Dendritic cell treated with granulocyte-macrophage colony-stimulating factor and Interleukin-4, amounts not matched to agents 40 ng/mL and 50 ng/mL, for 4 days (primary cell): ENCODE results near the gene SNCA.
A peak's percentile ranks its signal among the peaks of the same experiment; 100 is the strongest.

Experiments
- H3K27ac Mint-ChIP-seq: one replicate; pipeline ENCODE4 v1.8.0; 2022; ENCODE audit warnings: mild to moderate bottlenecking, mixed read lengths
- H3K27me3 Mint-ChIP-seq: one replicate; pipeline ENCODE4 v1.8.0; 2022; ENCODE audit warnings: mild to moderate bottlenecking, mixed read lengths
- H3K36me3 Mint-ChIP-seq: one replicate; pipeline ENCODE4 v1.8.0; 2022; ENCODE audit warnings: low read depth, mixed read lengths
- H3K4me1 Mint-ChIP-seq: one replicate; pipeline ENCODE4 v1.8.0; 2022; ENCODE audit warnings: low read depth, mixed read lengths
- H3K4me3 Mint-ChIP-seq: one replicate; pipeline ENCODE4 v1.8.0; 2022; ENCODE audit warnings: mild to moderate bottlenecking, moderate library complexity, mixed read lengths
- H3K9me3 Mint-ChIP-seq: one replicate; pipeline ENCODE4 v1.8.0; 2022; ENCODE audit warnings: mixed read lengths
- intact Hi-C: fragments of 100-400 bp; cut with micrococcal nuclease; formaldehyde crosslinking; loops from one replicate; pipeline ENCODE4 v1.15.0; 2022

The SNCA gene

DNA sequence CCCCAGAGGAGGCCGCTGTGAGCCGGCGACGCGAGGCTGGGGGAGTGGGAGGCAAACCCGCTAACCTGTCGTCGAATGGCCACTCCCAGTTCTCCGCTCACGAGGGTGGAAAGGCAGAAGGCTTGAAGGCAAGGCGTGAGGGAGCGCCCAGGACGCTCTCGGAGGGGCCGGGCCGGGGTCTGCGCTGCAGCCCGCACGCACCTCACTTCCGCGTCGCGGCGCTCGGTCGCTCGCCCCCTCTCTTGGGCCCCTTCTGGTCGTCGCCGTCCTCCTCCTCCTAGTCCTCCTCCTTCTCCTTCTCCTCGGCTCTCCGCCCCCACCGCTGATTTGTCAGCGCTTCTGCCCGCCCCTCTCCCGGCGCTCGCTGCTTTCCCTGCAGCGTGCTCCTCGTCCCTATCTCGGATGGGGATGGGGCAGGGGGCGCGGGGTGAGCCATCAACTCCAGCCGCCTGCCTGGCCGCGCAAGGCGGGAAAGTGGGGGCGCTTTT is at the start of gene SNCA:
SNCA (minus strand) TSS at position 265 of the 488 bp plus-strand sequence. CDS start 1,494 bp downstream, outside the sequence.
- H3K9me3 Mint-ChIP-seq = no peaks in the 10 kb centered on the region
- H3K4me1 Mint-ChIP-seq = peaks cover 34% of the 10 kb centered on the region
- H3K4me3 Mint-ChIP-seq = peak within 1 kb of the TSS; percentile 94
- H3K27me3 Mint-ChIP-seq = peaks cover 23% of the 10 kb centered on the region
- intact Hi-C loops = no loop called here
- peaks cover 8% of the 10 kb centered on the region for H3K36me3 Mint-ChIP-seq
- peak within 1 kb of the TSS; percentile 81 for H3K27ac Mint-ChIP-seq

DNA sequence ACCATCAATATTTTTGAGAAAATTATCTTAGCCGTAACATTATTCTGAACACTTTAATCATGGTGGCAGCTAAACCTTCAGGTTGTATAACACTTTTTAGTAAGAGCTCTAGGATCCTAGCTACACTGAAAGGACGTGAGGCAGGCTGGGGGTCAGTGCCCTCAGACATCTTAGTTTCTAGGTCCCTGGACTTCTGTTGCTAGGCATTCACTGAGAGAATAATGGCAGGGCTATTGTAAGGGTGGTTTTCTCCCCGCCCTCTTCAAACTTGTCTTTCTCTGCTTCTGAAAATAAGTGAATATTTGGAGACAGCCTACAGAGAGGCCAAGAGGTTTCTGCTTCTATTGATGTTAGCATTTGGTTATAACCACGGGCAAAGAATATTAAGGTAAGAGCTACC is 42.3 kb upstream of the SNCA start:
- no peaks in the 10 kb centered on the region for H3K27me3 Mint-ChIP-seq
- H3K36me3 Mint-ChIP-seq = no peaks in the 10 kb centered on the region
- no peak overlapping the region for H3K4me3 Mint-ChIP-seq
- no peaks in the 10 kb centered on the region for H3K4me1 Mint-ChIP-seq
- no peaks in the 10 kb centered on the region for H3K9me3 Mint-ChIP-seq
- H3K27ac Mint-ChIP-seq = no peak overlapping the region
- intact Hi-C loops = no loop called here

DNA sequence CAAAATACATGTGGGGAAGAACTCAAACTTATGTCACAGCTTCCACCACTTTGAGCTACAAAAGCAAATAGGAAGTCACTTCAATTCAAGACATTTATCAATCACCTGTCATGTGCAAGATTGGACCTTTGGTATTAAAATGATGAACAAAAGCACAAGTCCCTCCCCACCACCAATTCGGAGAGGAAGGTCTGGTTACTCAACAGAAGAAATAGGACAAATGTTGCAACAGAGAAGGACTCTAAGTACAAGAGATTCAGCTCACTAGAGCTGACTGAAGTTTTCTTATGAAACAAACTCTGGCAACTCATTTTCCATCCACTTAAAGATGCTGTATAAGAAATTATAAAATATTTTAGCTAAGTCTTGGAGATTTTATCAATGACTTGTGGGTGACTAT is 41.6 kb upstream of the SNCA start:
- Mint-ChIP-seq H3K27ac (no peak overlapping the region), H3K4me1 (no peaks in the 10 kb centered on the region)
- intact Hi-C loops = no loop called here

DNA sequence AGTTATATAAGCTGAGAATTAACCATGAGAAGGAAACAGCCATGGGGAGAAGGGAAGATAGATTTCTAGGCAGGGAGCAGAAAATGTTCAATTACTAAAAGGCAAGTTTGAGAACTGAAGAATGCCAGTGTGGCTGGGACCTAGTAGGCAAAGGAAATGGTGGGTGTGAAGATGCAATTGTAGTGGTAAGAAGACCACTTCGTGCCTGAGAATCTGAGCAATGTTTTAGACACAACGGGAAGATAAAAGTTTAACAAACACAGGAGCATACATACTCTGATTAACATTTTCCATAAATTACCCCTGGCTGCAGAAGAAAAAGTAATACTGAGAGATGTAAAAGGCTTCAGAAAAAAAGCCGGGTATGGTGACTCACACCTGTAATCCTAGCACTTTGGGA is 39.6 kb upstream of the SNCA start:
- intact Hi-C loops = no loop called here
- Mint-ChIP-seq H3K27ac (no peak overlapping the region), H3K4me3 (no peak overlapping the region), H3K27me3 (no peaks in the 10 kb centered on the region), H3K9me3 (no peaks in the 10 kb centered on the region), H3K36me3 (no peaks in the 10 kb centered on the region), H3K4me1 (no peaks in the 10 kb centered on the region)

More for the DNA sequence above, 41.6 kb upstream of the SNCA start:
- Mint-ChIP-seq H3K36me3 (no peaks in the 10 kb centered on the region), H3K4me3 (no peak overlapping the region), H3K9me3 (no peaks in the 10 kb centered on the region), H3K27me3 (no peaks in the 10 kb centered on the region)

DNA sequence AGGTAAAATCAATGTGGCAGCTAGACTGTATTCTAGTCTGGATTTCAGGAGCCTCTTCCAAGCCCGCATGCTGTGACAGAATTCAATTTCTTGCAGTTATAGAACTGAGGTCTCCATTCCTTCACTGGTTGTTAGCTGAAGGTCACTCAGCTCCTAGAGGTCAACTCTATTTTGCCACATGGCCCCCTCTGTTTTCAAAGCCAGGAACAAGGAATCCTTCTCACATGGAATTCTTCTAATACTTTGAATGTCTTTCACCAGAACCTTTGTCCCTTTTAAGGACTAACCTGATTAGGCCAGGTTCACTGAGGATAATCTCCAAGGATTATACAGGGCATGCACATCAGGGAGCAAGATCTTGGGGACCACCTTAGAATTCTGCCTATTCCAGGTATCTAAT is 34.2 kb upstream of the SNCA start:
- intact Hi-C loops = loop anchor here (5.0 kb wide), 1 partner anchor 214 kb away; no protein-coding TSS in a partner anchor
- H3K9me3 Mint-ChIP-seq = no peaks in the 10 kb centered on the region
- H3K4me3 Mint-ChIP-seq = no peak overlapping the region
- no peaks in the 10 kb centered on the region for H3K4me1 Mint-ChIP-seq
- no peaks in the 10 kb centered on the region for H3K36me3 Mint-ChIP-seq
- H3K27me3 Mint-ChIP-seq = no peaks in the 10 kb centered on the region
- no peak overlapping the region for H3K27ac Mint-ChIP-seq

DNA sequence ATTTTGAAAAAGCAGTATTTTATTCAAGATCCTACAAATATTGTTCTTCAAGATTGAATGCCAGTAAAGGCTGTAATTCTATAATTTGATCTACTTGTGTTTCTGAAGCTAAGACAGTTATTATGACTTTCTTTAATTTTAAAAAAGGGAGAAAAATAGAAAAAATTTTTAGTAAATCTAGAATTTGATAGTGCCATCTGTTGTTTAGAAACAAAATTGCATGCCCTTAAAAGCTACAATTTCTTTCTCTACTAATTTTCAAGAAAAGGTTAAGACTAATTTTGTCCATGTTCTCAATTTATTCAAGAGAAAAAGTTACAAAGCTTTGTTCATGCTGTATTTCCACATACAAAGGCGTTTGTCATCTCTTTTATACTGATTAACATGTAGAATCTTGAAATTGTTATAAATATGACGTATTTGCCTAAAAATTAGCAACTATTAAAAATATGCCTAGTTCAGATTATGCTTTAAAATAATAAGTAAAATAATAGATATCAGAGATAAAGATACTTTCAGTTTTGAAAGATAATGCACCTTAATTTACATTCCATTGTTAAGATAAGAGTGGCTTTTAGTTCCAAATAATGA is 32.1 kb upstream of the SNCA start:
- Mint-ChIP-seq H3K36me3 (no peaks in the 10 kb centered on the region), H3K4me3 (no peak overlapping the region), H3K4me1 (no peaks in the 10 kb centered on the region), H3K27me3 (no peaks in the 10 kb centered on the region), H3K27ac (no peak overlapping the region), H3K9me3 (no peaks in the 10 kb centered on the region)
- intact Hi-C loops = no loop called here

DNA sequence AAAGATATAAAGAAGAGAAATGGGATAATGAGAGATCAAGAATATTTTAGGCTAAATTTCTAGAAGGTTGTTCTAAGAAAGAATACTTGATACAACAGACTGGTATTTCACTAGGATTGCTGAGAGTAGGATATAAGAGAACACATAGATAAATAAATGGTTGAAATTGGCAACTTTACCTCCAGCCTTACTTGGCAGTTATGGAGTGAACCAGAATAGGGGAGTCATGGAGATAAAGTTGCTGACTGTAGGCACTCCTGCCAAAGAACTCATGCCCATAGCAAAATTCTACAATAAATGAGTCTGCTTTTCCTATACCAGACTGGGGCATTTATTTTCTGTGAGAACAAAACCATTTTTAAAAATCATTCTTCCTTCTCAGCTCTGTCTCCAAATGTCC is 31.3 kb upstream of the SNCA start:
- Mint-ChIP-seq H3K27me3 (no peaks in the 10 kb centered on the region), H3K9me3 (no peaks in the 10 kb centered on the region), H3K27ac (no peak overlapping the region), H3K4me1 (no peaks in the 10 kb centered on the region), H3K36me3 (no peaks in the 10 kb centered on the region), H3K4me3 (no peak overlapping the region)
- intact Hi-C loops = no loop called here

DNA sequence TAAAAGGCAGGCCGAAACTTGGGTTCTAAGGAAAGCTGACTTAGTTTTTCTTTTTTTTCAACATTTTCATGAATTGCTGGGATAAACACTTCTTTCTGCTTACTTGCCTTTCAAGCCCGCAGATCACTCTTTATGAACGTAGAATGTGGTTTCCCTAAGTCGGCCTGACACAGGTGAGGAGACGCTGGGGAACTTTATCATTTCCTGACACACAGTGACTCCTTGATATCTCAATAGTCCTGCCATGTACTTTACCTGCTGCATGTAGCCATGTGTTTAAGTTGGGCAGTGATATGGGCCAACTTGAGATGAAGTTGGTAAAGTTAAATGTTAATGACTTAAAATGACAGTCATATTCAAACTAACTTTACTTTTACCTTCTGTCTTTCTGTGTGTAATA is 26.6 kb upstream of the SNCA start:
- no peaks in the 10 kb centered on the region for H3K9me3 Mint-ChIP-seq
- H3K4me3 Mint-ChIP-seq = no peak overlapping the region
- intact Hi-C loops = no loop called here
- no peaks in the 10 kb centered on the region for H3K36me3 Mint-ChIP-seq
- H3K27ac Mint-ChIP-seq = no peak overlapping the region
- H3K4me1 Mint-ChIP-seq = no peaks in the 10 kb centered on the region
- no peaks in the 10 kb centered on the region for H3K27me3 Mint-ChIP-seq

DNA sequence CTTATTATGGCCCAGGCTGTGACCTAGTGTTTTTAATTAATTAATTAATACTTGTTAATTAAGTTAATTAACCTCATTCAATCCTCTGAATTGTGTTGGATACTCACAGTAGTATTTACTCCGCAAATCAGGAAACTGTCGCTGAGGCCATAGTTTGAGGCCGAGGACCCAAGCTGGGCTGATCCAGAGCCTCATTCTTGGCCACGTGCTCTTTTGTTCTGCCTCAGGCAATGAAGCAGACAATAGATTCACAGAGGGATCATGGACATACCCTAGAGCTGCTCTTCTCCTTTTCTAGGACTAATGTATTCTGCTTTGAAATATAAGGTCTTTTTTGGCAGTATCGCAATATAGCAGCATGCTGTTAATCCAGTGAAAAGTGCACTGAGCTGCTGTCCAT is 24.0 kb upstream of the SNCA start:
- no peak overlapping the region for H3K4me3 Mint-ChIP-seq
- H3K4me1 Mint-ChIP-seq = no peaks in the 10 kb centered on the region
- peaks cover 10% of the 10 kb centered on the region for H3K9me3 Mint-ChIP-seq
- intact Hi-C loops = no loop called here
- no peaks in the 10 kb centered on the region for H3K36me3 Mint-ChIP-seq
- H3K27ac Mint-ChIP-seq = no peak overlapping the region
- H3K27me3 Mint-ChIP-seq = no peaks in the 10 kb centered on the region

DNA sequence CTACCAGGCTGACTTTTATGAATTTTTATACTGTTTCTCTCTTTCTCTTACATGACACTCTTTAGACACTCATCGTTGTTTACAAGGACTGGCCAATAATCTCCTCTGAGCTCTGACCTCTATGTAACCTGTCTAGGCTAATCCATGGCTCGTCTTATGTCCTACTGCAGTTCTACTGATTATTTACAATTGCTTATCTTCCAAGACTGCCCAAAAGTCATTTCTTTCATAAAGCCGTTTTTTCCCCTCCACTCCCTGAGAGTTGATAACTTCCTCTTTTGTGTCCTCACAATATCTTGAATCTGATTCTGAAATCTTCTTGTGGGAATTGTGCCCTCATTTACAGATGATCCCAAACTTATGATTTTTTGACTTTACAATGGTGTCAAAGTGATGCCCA is 18.3 kb upstream of the SNCA start:
- Mint-ChIP-seq H3K9me3 (peaks cover 22% of the 10 kb centered on the region), H3K4me3 (no peak overlapping the region), H3K36me3 (no peaks in the 10 kb centered on the region), H3K4me1 (peaks cover 5% of the 10 kb centered on the region), H3K27ac (no peak overlapping the region), H3K27me3 (no peaks in the 10 kb centered on the region)
- intact Hi-C loops = no loop called here

DNA sequence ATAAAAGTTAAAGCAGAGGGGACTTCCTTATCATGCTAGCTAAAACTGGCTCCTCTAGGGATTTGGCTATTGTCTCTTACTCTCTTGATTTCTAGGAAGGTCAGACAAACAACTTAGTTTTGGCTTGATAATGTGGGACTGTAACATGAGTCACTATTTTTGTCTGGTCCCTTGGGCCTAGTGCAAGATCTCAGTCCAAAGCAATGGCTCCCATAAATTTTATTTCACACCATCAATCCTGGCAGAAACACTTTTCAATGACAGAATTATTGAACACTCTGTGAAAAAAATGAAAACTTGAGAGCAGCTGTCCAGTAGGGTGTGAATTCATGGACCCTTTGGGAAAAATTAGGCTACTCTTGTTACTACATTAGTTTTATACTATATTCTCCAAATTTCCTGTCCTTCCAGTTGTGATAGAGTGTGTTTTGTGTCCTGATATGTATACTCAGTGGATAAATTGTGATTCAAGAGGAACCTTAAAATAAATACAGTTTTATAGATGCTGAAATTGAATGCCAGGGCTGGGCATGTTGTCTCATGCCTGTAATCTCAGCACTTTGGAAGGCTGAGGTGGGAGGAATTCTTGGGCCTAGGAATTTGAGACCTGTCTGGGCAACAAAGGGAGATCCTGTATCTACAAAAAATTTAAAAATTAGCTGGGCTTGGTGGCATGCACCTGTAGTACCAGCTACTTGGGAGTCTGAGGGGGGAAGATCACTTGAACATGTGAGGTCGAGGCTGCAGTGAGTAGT is 10.8 kb upstream of the SNCA start:
- Mint-ChIP-seq H3K27ac (no peak overlapping the region), H3K27me3 (no peaks in the 10 kb centered on the region), H3K4me1 (no peaks in the 10 kb centered on the region), H3K4me3 (no peak overlapping the region), H3K36me3 (no peaks in the 10 kb centered on the region), H3K9me3 (peaks cover 28% of the 10 kb centered on the region)
- intact Hi-C loops = no loop called here

DNA sequence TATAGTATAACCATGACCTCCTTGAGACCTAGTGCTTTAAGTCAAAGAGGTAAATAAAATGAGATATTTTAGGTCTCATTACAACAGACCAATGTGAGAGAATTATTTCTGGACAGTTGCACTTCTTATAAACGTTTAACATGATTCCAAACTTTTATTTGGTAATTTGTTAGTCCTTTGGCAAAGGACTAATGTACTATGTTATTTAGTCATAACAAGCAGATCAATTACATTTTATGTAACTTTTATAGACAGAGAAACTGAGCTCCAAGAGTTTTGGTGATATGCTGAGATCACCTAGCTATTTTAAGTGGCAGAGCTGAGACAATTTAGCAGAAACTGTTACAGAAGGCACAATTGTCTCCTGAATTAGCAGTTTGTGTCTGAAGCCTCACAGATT is 2.6 kb upstream of the SNCA start:
- H3K27me3 Mint-ChIP-seq = peaks cover 23% of the 10 kb centered on the region
- intact Hi-C loops = no loop called here
- H3K27ac Mint-ChIP-seq = no peak overlapping the region
- H3K9me3 Mint-ChIP-seq = no peaks in the 10 kb centered on the region
- peaks cover 8% of the 10 kb centered on the region for H3K36me3 Mint-ChIP-seq
- H3K4me1 Mint-ChIP-seq = peaks cover 29% of the 10 kb centered on the region
- H3K4me3 Mint-ChIP-seq = no peak overlapping the region

DNA sequence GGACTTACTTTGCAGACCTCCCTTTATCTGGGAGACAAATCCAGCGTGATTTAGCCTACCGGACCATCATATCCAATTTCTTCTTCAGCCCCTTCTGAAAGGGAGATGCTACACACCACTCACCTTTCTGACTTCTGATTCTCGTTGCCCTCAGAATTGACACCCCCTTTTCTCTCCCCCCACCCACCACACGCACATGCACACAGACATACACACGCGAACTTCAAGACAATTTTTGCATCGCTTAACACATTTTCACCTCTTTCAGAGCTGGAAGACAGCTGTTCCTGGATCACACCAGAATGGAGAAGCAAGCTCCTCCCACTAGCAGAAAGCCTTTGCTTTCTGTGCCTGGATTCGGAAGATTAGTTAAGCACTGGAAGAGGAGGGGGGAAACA is 1.0 kb upstream of the SNCA start:
- H3K27ac Mint-ChIP-seq = peak overlapping the region; percentile 81
- peaks cover 23% of the 10 kb centered on the region for H3K27me3 Mint-ChIP-seq
- intact Hi-C loops = no loop called here
- H3K4me3 Mint-ChIP-seq = peak overlapping the region; percentile 94
- peaks cover 8% of the 10 kb centered on the region for H3K36me3 Mint-ChIP-seq
- peaks cover 34% of the 10 kb centered on the region for H3K4me1 Mint-ChIP-seq
- no peaks in the 10 kb centered on the region for H3K9me3 Mint-ChIP-seq

DNA sequence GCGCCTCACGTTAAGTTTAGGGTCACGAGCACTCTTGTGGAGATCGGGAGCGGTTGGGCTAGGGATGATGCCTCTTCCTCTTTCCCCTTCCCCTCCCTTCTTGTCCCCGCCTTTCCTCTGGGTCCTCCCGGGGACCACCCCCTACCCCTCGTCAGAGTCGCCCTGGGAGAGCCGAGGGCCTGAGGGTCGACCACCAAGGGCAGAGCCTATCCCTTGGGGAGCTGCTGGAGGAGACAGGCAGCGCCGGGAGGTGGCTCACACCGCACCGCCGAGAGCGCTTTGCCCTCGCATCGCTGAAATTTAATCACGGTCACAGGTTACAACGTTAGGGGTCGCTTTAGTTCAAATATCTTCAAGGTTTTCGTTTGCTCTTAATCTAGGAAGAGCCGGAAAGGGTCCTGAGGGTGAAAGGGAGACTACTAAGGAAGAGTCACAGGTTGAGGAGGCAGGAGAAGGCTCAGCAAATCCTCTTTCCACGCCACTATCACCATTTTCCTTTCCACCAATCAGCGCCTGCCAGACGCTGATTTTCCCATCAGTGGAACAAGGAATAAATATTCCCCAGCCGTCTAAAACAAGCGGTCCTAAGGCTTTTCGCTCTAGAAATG is 528 bp upstream of the SNCA start:
- Mint-ChIP-seq H3K9me3 (no peaks in the 10 kb centered on the region), H3K27ac (peak overlapping the region; percentile 81), H3K4me1 (peaks cover 34% of the 10 kb centered on the region)

More for the DNA sequence above, 528 bp upstream of the SNCA start:
- Mint-ChIP-seq H3K36me3 (peaks cover 8% of the 10 kb centered on the region), H3K4me3 (peak overlapping the region; percentile 94), H3K27me3 (peaks cover 23% of the 10 kb centered on the region)
- intact Hi-C loops = no loop called here
